ENCODE measurements around the gene CRISP1. TPM values are rescaled to one million over a fixed set of nuclear protein-coding genes. Genes with fewer than 3 reads are reported as not detected.
"Not testable (repeated sequence)": the region's sequence is repeated elsewhere in the genome, so short reads cannot be mapped to it uniquely, and the experiment has no call there.

CRISP1 gene
- total RNA-seq, 4 donors from 2014 or later, result not detected

DNA sequence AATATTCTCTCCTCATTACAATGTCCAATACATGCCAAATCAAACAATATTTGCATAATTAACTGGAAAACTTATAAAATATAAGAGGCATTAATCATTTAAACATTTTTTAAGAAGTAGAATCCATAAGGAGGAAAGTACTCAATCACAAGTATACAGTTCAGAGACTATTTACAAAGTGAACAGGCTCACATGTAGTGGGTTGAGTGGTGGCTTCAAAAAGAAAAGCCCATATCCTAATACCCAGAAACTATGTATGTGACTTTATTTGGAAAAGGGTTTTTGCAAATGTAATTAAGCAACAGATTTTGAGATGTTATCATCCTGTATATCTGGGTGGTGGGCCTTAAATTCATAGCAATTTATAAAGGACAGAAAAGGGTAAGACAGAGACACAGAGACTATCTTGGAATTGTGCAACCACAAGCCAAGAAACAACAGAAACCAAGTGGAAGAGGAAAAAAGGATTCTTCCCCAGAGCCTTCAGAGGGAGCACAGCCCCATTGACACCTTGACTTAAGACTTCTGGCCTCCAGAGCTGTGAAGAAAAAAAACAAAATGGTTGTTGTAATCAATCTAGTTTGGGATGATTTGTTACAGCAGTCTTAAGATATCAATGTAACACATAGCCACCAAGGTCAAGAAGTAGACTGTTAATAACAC, 32.7 kb upstream of the CRISP1 start:
- Histone ChIP-seq H3K4me3 (no peak overlapping the region), H3K9me3 (no peaks in the 10 kb centered on the region), H3K27ac (no peak overlapping the region), H3K27me3 (no peaks in the 10 kb centered on the region), H3K36me3 (no peaks in the 10 kb centered on the region), H3K4me1 (no peaks in the 10 kb centered on the region)
- DNase-seq (no peak), ATAC-seq (no peak)
- TF ChIP-seq CTCF (IDR thresholded peaks at IDR 0.05 in 4 of 5, conservative IDR thresholded peaks at IDR 0.05 in 1 of 5) (no peak), POLR2A (IDR thresholded peaks at IDR 0.05) (no peak)
- intact Hi-C loops (cut with DNase I; ENCODE audit: low total_unique reads), result no loop called here
- in situ Hi-C loops (cut with MboI; ENCODE audit: low sequenced_read_pairs in 4 of 4), result no loop called here

DNA sequence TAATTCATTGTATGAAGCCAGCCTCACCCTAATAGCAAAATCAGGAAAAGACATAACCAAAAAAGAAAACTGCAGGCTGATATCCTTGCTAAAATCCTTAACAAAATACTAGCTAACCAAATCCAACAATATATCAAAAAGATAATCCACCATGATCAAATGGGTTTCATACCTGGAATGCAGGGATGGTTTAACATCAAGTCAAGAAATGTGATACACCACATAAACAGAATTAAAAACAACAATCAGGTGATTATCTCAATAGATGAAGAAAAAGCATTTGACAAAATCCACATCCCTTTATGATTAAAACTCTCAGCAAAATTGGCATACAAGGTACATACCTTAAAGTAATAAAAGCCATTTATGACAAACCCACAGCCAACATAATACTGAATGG, 29.2 kb upstream of the CRISP1 start:
- H3K27ac ChIP-seq; ATAC-seq; H3K27me3 ChIP-seq; H3K4me3 ChIP-seq; in situ Hi-C loops (cut with MboI; ENCODE audit: low sequenced_read_pairs in 4 of 4); DNase-seq; H3K4me1 ChIP-seq; H3K36me3 ChIP-seq; H3K9me3 ChIP-seq; intact Hi-C loops (cut with DNase I; ENCODE audit: low total_unique reads): not testable (repeated sequence)

- no peaks in the 10 kb centered on the region for H3K36me3 ChIP-seq
- in situ Hi-C loops (cut with MboI; ENCODE audit: low sequenced_read_pairs in 4 of 4) (no loop called here), intact Hi-C loops (cut with DNase I; ENCODE audit: low total_unique reads) (no loop called here)
- DNase-seq (no peak), ATAC-seq (no peak)
- no peaks in the 10 kb centered on the region for H3K4me1 ChIP-seq
- no peaks in the 10 kb centered on the region for H3K9me3 ChIP-seq
- TF ChIP-seq POLR2A (IDR thresholded peaks at IDR 0.05) (no peak), CTCF (IDR thresholded peaks at IDR 0.05 in 4 of 5, conservative IDR thresholded peaks at IDR 0.05 in 1 of 5) (no peak)
- no peak overlapping the region for H3K4me3 ChIP-seq
- no peaks in the 10 kb centered on the region for H3K27me3 ChIP-seq
- H3K27ac ChIP-seq, result no peak overlapping the region
Measured at GRCh38 chr6:49892280-49892679, 25.9 kb upstream of the CRISP1 start.

GRCh38 chr6:49890988-49891387, 24.7 kb upstream of the CRISP1 start:
- H3K27ac ChIP-seq, result no peak overlapping the region
- no peaks in the 10 kb centered on the region for H3K27me3 ChIP-seq
- ATAC-seq (no peak), DNase-seq (no peak)
- no peaks in the 10 kb centered on the region for H3K9me3 ChIP-seq
- intact Hi-C loops (cut with DNase I; ENCODE audit: low total_unique reads) (no loop called here), in situ Hi-C loops (cut with MboI; ENCODE audit: low sequenced_read_pairs in 4 of 4) (no loop called here)
- no peak for TF ChIP-seq CTCF (IDR thresholded peaks at IDR 0.05 in 4 of 5, conservative IDR thresholded peaks at IDR 0.05 in 1 of 5)
- no peak for TF ChIP-seq POLR2A (IDR thresholded peaks at IDR 0.05)
- H3K4me1 ChIP-seq, result no peaks in the 10 kb centered on the region
- no peaks in the 10 kb centered on the region for H3K36me3 ChIP-seq
- H3K4me3 ChIP-seq, result no peak overlapping the region

GRCh38 chr6:49888742-49889431, 22.6 kb upstream of the CRISP1 start:
- no peak for TF ChIP-seq POLR2A (IDR thresholded peaks at IDR 0.05)
- TF ChIP-seq CTCF (IDR thresholded peaks at IDR 0.05 in 4 of 5, conservative IDR thresholded peaks at IDR 0.05 in 1 of 5), result no peak
- no peaks in the 10 kb centered on the region for H3K27me3 ChIP-seq
- ATAC-seq (no peak), DNase-seq (no peak)
- no peaks in the 10 kb centered on the region for H3K36me3 ChIP-seq
- intact Hi-C loops (cut with DNase I; ENCODE audit: low total_unique reads) (no loop called here), in situ Hi-C loops (cut with MboI; ENCODE audit: low sequenced_read_pairs in 4 of 4) (no loop called here)
- no peaks in the 10 kb centered on the region for H3K4me1 ChIP-seq
- H3K9me3 ChIP-seq, result no peaks in the 10 kb centered on the region
- no peak overlapping the region for H3K27ac ChIP-seq
- H3K4me3 ChIP-seq, result no peak overlapping the region

All from gastrocnemius medialis (tissue), 4 donors.